Endothelial cell of umbilical vein (primary cell): ENCODE data around the gene ARF1. TPM values are rescaled to one million over a fixed set of nuclear protein-coding genes. Genes with fewer than 3 reads are reported as not detected.

Experiments used
- BruUV-seq: library from RNA; stranded (reverse); fragments of 400-500 nt; replicated peaks from 2 replicates; lab custom pipeline; 2021; lab: Mats Ljungman, UMichigan
- CTCF ChIA-PET: fragments of 300-600, 350-600 bp; sonication (Branson Sonifier 250); formaldehyde crosslinking; loops from one replicate; lab custom pipeline; 2021; ENCODE audit warnings: antibody characterized with exemption, inconsistent platforms; lab: Charles Lee
- POLR2A ChIA-PET: fragments of 300-600, 350-600 bp; sonication (Branson Sonifier 250); formaldehyde crosslinking; loops from one replicate; lab custom pipeline; 2021; ENCODE audit warnings: antibody characterized with exemption, inconsistent platforms; lab: Charles Lee
- DNase-seq: peaks from one replicate; pipeline ENCODE4 v3.0.0-alpha.2; 2011; ENCODE audit warnings: low read depth, low spot score
- FAIRE-seq: peaks from 2 replicates; lab custom pipeline; 2011; peaks lifted over from hg19 to GRCh38; lab: Jason Lieb, UNC
- H2AFZ ChIP-seq: 2 replicates; pipeline ENCODE4 v1.6.0; 2012; ENCODE audit warnings: low read depth, low read length, control low read depth, inconsistent platforms
- H3K27ac ChIP-seq: 2 replicates; pipeline ENCODE4 v1.5.1; 2011; ENCODE audit warnings: low read depth, mild to moderate bottlenecking, control low read depth, low read length, moderate library complexity; ENCODE audit not compliant: insufficient read depth
- H3K27me3 ChIP-seq, 2 experiments: 2 replicates each; pipeline versions ENCODE4 v1.6.0 to v1.6.1; 2011; ENCODE audit warnings: low read length in 2 of 2, mixed read lengths in 1 of 2; ENCODE audit not compliant: control insufficient read depth in 2 of 2, insufficient read depth in 2 of 2
- H3K36me3 ChIP-seq, 2 experiments: 2 replicates in 1 of 2; 3 replicates in 1 of 2; pipeline ENCODE4 v1.5.1; 2011; ENCODE audit warnings: low read length in 2 of 2, mild to moderate bottlenecking in 1 of 2, moderate library complexity in 1 of 2; ENCODE audit not compliant: control insufficient read depth in 2 of 2, insufficient read depth in 2 of 2; ENCODE audit errors: extremely low read depth in 1 of 2
- H3K4me1 ChIP-seq: 3 replicates; pipeline ENCODE4 v1.5.1; 2011; ENCODE audit warnings: mild to moderate bottlenecking, low read length; ENCODE audit not compliant: control insufficient read depth, insufficient read depth; ENCODE audit errors: extremely low read depth
- H3K4me2 ChIP-seq: 2 replicates; pipeline ENCODE4 v1.6.1; 2011; ENCODE audit warnings: low read length, control low read depth, mixed read lengths; ENCODE audit not compliant: insufficient read depth
- H3K4me3 ChIP-seq, 3 experiments: fragments of 200-600 bp in 1 of 3; sonication (generic), shearing (Covaris generic) in 1 of 3; replicated peaks in 1 of 3; 2 replicates each; pipeline ENCODE4 v1.5.1; 2011 to 2016; ENCODE audit warnings: control low read depth in 3 of 3, low read length in 3 of 3, mild to moderate bottlenecking in 2 of 3, inconsistent platforms in 1 of 3, low read depth in 1 of 3, moderate library complexity in 1 of 3; ENCODE audit not compliant: insufficient read depth in 1 of 3
- H3K79me2 ChIP-seq: 2 replicates; pipeline ENCODE4 v1.6.0; 2012; ENCODE audit warnings: low read length, inconsistent platforms; ENCODE audit not compliant: control insufficient read depth, insufficient read depth
- H3K9ac ChIP-seq: replicated peaks from 2 replicates; pipeline ENCODE3; 2011; ENCODE audit warnings: low read length, control low read depth; ENCODE audit not compliant: insufficient read depth; ENCODE audit errors: extremely low read depth
- H3K9me1 ChIP-seq: replicated peaks from 3 replicates; pipeline ENCODE4 v1.6.0; 2011; ENCODE audit warnings: mild to moderate bottlenecking, low read length; ENCODE audit not compliant: control insufficient read depth, insufficient read depth; ENCODE audit errors: extremely low read depth
- H3K9me3 ChIP-seq: replicated peaks from 2 replicates; pipeline ENCODE4 v1.5.1; 2012; ENCODE audit warnings: low read length, inconsistent platforms; ENCODE audit not compliant: control insufficient read depth, insufficient read depth
- H4K20me1 ChIP-seq: replicated peaks from 2 replicates; pipeline ENCODE3; 2011; ENCODE audit warnings: mild to moderate bottlenecking, low read length; ENCODE audit not compliant: control insufficient read depth, insufficient read depth; ENCODE audit errors: extremely low read depth
- EZH2 ChIP-seq: IDR thresholded peaks from 2 replicates; pipeline ENCODE4 v1.6.1; 2012; ENCODE audit warnings: borderline replicate concordance, low read depth, mild to moderate bottlenecking, moderate library complexity, low read length, inconsistent platforms; ENCODE audit not compliant: severe bottlenecking
- FOS ChIP-seq: IDR thresholded peaks from 2 replicates; pipeline ENCODE4 v1.6.1; 2011; ENCODE audit warnings: mild to moderate bottlenecking, low read length, moderate library complexity, borderline replicate concordance; ENCODE audit not compliant: insufficient read depth
- GATA2 ChIP-seq: IDR thresholded peaks from 2 replicates; pipeline ENCODE4 v1.7.0; 2011; ENCODE audit warnings: low read depth, mild to moderate bottlenecking, moderate library complexity, mixed read lengths, low read length; ENCODE audit not compliant: insufficient read length, insufficient read depth
- JUN ChIP-seq: IDR thresholded peaks from 2 replicates; pipeline ENCODE4 v1.6.1; 2011; ENCODE audit warnings: borderline replicate concordance, low read depth; ENCODE audit not compliant: insufficient read length, insufficient read depth
- MYC ChIP-seq: IDR thresholded peaks from one replicate; pipeline ENCODE4 v1.6.1; 2011; ENCODE audit warnings: mild to moderate bottlenecking, low read depth, low read length
- POLR2A ChIP-seq: IDR thresholded peaks from 2 replicates; pipeline ENCODE4 v1.6.1; 2012; ENCODE audit warnings: low read depth, mild to moderate bottlenecking, control low read depth, low read length
- POLR2AphosphoS5 ChIP-seq: IDR thresholded peaks from 2 replicates; pipeline ENCODE4 v1.6.1; 2012; ENCODE audit warnings: low read depth, mild to moderate bottlenecking, control low read depth, low read length, moderate library complexity; ENCODE audit not compliant: insufficient read depth
- dilution Hi-C: fragments of 300-500 bp; cut with MboI; formaldehyde crosslinking; loops from one replicate; pipeline ENCODE4 v1.15.0; 2019; ENCODE audit warnings: low sequenced_read_pairs; ENCODE audit not compliant: extremely low pct_ligation_motif_present
- intact Hi-C: fragments of 100-400 bp; cut with micrococcal nuclease; formaldehyde crosslinking; loops from one replicate; pipeline ENCODE4 v1.10.0; 2022
- polyA plus RNA-seq, 4 experiments: library from polyadenylated mRNA; depleted of rRNA in 3 of 4; stranded (reverse) in 3 of 4; unstranded in 1 of 4; fragments of >200 nt; gene quantifications; 2 replicates each; pipeline versions ENCODE4 v1.2.1 to v1.2.3, GENCODE V29; 2011 to 2012; ENCODE audit warnings: missing spikeins in 1 of 4
- total RNA-seq: library from RNA; stranded (reverse); gene quantifications from 2 replicates; pipeline ENCODE4 v1.2.3, GENCODE V29; 2021
- TF ChIP-seq, protein P1 (sequence below): IDR thresholded peaks from 2 replicates; pipeline ENCODE4 v1.6.1; 2011; ENCODE audit not compliant: insufficient read depth, insufficient read length
- TF ChIP-seq, protein P2 (sequence below), 2 donors: IDR thresholded peaks; 1 replicate in 1 of 2; 2 replicates in 1 of 2; pipeline ENCODE4 v1.5.1; 2011; ENCODE audit warnings: low read length in 2 of 2, mild to moderate bottlenecking in 2 of 2, moderate library complexity in 2 of 2, control low read depth in 1 of 2, inconsistent platforms in 1 of 2, low read depth in 1 of 2; ENCODE audit not compliant: insufficient read depth in 1 of 2; ENCODE audit errors: extremely low read depth in 1 of 2

ARF1 gene
- total and polyA plus RNA-seq, 2 donors (not counting 3 experiments of a cell fraction or from before 2014, with no cell fraction given) = 499 to 844 TPM

DNA sequence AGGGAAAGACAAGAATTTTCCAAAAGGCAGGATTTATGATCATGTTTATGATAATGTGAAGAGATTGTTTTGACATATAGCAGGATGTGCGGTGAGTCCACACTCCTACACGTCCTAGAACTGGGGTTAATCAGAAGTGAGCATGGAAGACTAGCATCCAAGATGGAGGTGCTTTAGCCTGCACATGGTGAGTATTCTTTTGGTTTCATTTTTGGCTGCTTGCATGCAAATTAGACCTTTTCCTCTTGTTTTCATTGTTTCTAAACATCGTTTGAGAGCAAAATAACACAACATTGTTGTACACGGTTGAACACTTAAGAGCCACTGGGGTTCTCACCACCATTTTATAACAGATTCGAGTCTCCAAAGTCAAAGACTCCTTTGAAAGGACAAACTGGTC, 42.7 kb downstream of the ARF1 start:
- no peak overlapping the region for H3K4me2 ChIP-seq
- TF ChIP-seq, protein P1, sequence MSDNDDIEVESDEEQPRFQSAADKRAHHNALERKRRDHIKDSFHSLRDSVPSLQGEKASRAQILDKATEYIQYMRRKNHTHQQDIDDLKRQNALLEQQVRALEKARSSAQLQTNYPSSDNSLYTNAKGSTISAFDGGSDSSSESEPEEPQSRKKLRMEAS = no peak
- TF ChIP-seq JUN (no peak), POLR2A (no peak), FOS (no peak), GATA2 (no peak), EZH2 (no peak), POLR2AphosphoS5 (no peak), MYC (no peak)
- TF ChIP-seq, protein P2, sequence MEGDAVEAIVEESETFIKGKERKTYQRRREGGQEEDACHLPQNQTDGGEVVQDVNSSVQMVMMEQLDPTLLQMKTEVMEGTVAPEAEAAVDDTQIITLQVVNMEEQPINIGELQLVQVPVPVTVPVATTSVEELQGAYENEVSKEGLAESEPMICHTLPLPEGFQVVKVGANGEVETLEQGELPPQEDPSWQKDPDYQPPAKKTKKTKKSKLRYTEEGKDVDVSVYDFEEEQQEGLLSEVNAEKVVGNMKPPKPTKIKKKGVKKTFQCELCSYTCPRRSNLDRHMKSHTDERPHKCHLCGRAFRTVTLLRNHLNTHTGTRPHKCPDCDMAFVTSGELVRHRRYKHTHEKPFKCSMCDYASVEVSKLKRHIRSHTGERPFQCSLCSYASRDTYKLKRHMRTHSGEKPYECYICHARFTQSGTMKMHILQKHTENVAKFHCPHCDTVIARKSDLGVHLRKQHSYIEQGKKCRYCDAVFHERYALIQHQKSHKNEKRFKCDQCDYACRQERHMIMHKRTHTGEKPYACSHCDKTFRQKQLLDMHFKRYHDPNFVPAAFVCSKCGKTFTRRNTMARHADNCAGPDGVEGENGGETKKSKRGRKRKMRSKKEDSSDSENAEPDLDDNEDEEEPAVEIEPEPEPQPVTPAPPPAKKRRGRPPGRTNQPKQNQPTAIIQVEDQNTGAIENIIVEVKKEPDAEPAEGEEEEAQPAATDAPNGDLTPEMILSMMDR (IDR thresholded peaks at IDR 0.05; ENCODE audit: extremely low read depth in 1 of 2, insufficient read depth in 1 of 2, low read depth in 1 of 2, low read length in 2 of 2) = no peak

More for the DNA sequence above, 42.7 kb downstream of the ARF1 start:
- no peak for DNase-seq
- H3K9ac ChIP-seq = no peak overlapping the region
- H3K9me3 ChIP-seq = no peaks in the 10 kb centered on the region
- POLR2A ChIA-PET = no interaction called here
- H4K20me1 ChIP-seq = no peaks in the 10 kb centered on the region
- peaks cover 23 to 25% of the 10 kb centered on the region in 2 experiments for H3K27me3 ChIP-seq
- intact Hi-C loops (no loop called here), dilution Hi-C loops (loop anchor here (10.0 kb wide), 1 partner anchor 60 kb away; no protein-coding TSS in a partner anchor)
- H3K79me2 ChIP-seq = no peaks in the 10 kb centered on the region
- H3K4me1 ChIP-seq = no peaks in the 10 kb centered on the region
- no peak overlapping the region for H2AFZ ChIP-seq
- no peak overlapping the region for H3K27ac ChIP-seq
- no TSS peak for BruUV-seq
- FAIRE-seq = no peak
- H3K4me3 ChIP-seq = no peak overlapping the region
- no peaks in the 10 kb centered on the region for H3K36me3 ChIP-seq
- H3K9me1 ChIP-seq = no peaks in the 10 kb centered on the region
- CTCF ChIA-PET = interaction anchor here (1.8 kb wide), 1 partner anchor 126 kb away, joined by 4 read pairs; no protein-coding TSS in a partner anchor
